Lung (tissue), 12 donors: ENCODE data around the gene PRPSAP1. TPM values are rescaled to one million over a fixed set of nuclear protein-coding genes. Genes with fewer than 3 reads are reported as not detected.
A peak's percentile ranks its signal among the peaks of the same experiment; 100 is the strongest.

Experiments
- ATAC-seq: fragments of 200-7000 bp; cut with Tn5 transposase; one replicate; pipeline ENCODE4 v1.9.1; 2020; ENCODE audit warnings: moderate number of reproducible peaks; ENCODE audit not compliant: insufficient read depth, low FRiP score
- DNase-seq, 3 donors: peaks; one replicate each; pipeline ENCODE4 v3.0.0-alpha.2; 2013 to 2017
- H3K27ac ChIP-seq, 2 donors: one replicate each; pipeline ENCODE4 v1.5.1; 2013; ENCODE audit warnings: mild to moderate bottlenecking in 2 of 2, moderate library complexity in 2 of 2, control low read depth in 1 of 2, inconsistent platforms in 1 of 2, low read depth in 1 of 2, low read length in 1 of 2
- H3K27me3 ChIP-seq, 3 donors: one replicate each; pipeline ENCODE4 v1.5.1; 2013; ENCODE audit warnings: low read length in 2 of 3; ENCODE audit not compliant: control insufficient read depth in 3 of 3, insufficient read depth in 3 of 3
- H3K36me3 ChIP-seq, 4 donors: one replicate each; pipeline ENCODE4 v1.5.1; 2013; ENCODE audit warnings: low read length in 4 of 4, mild to moderate bottlenecking in 1 of 4, moderate library complexity in 1 of 4; ENCODE audit not compliant: control insufficient read depth in 4 of 4, insufficient read depth in 4 of 4
- H3K4me1 ChIP-seq, 5 donors: one replicate each; pipeline ENCODE4 v1.5.1; 2013; ENCODE audit warnings: low read length in 5 of 5, mild to moderate bottlenecking in 2 of 5, moderate library complexity in 1 of 5; ENCODE audit not compliant: control insufficient read depth in 5 of 5, insufficient read depth in 5 of 5
- H3K4me3 ChIP-seq: one replicate; pipeline ENCODE4 v1.5.1; 2013; ENCODE audit warnings: mild to moderate bottlenecking, control low read depth, moderate library complexity
- H3K9ac ChIP-seq, 2 donors: one replicate each; pipeline ENCODE4 v1.5.1; 2013; ENCODE audit warnings: low read length in 2 of 2, control low read depth in 1 of 2; ENCODE audit not compliant: insufficient read depth in 1 of 2
- H3K9me3 ChIP-seq, 4 donors: one replicate each; pipeline ENCODE4 v1.5.1; 2013; ENCODE audit warnings: low read length in 3 of 4, mild to moderate bottlenecking in 1 of 4, moderate library complexity in 1 of 4; ENCODE audit not compliant: control insufficient read depth in 4 of 4, insufficient read depth in 3 of 4
- WGBS, 2 donors: extraction: QIAGEN DNeasy Blood & Tissue Kit; methylation state at CpG; one replicate each; pipeline ENCODE4 v1.1.7; 2013; 5-methylcytosine and 5-hydroxymethylcytosine counted together
- polyA plus RNA-seq, 2 donors: library from polyadenylated mRNA; stranded (reverse); fragments of 200-250 nt; gene quantifications; one replicate each; pipeline ENCODE4 v1.2.1, GENCODE V29; 2013
- total RNA-seq, 2 donors: library from RNA; depleted of rRNA in 1 of 2; stranded (reverse); fragments of >200 nt in 1 of 2; gene quantifications; one replicate each; pipeline ENCODE4 v1.2.1, GENCODE V29; 2014 to 2021
- TF ChIP-seq, protein P1 (sequence below): IDR thresholded peaks from 2 replicates; pipeline ENCODE4 v1.5.1; 2012; ENCODE audit warnings: mild to moderate bottlenecking; ENCODE audit errors: control extremely low read depth, extremely low read depth
- donor health status: control.
- donor health status: control.
- donor health status: Bipolar disorder and iron deficiency.
- donor health status: healthy.
- donor health status: DM: yes; HTN: yes; CAD: no.

The PRPSAP1 gene
- total and polyA plus RNA-seq, 4 donors: 29.8 to 74.7 (median 34.6) TPM

GRCh38 chr17:76366247-76366646, 12.5 kb upstream of the PRPSAP1 start:
- H3K27ac ChIP-seq: no peak overlapping the region

DNA sequence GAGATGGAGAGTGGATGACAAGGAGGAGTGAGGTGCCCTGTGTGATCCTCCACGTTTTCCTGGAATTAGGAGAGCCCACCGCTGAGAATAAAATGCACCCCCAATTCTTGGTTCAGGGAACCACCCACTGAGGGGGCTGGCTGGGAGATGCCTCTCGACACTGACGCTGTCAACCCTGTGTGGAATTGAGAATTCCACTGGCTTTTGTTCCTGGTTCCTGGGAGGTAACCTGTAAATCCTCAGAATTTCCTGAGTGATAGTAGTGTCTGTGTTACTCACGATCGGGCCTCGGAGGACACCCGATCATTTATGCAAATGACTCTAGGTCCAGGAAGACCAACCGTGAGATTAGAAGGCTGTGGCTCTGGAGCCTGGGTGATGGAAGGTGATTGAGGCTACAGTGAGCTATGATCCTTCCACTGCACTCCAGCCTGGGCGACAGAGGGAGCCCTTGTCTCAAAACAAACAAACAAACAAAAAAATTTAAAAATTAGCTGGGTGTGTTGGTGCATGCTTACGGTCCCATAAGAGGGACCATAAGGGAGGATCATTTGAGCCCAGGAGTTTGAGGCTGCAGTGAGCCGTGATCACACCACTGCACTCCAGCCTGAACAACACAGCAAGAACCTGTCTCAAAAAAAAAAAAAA, 11.7 kb upstream of the PRPSAP1 start:
- TF ChIP-seq, protein P1, sequence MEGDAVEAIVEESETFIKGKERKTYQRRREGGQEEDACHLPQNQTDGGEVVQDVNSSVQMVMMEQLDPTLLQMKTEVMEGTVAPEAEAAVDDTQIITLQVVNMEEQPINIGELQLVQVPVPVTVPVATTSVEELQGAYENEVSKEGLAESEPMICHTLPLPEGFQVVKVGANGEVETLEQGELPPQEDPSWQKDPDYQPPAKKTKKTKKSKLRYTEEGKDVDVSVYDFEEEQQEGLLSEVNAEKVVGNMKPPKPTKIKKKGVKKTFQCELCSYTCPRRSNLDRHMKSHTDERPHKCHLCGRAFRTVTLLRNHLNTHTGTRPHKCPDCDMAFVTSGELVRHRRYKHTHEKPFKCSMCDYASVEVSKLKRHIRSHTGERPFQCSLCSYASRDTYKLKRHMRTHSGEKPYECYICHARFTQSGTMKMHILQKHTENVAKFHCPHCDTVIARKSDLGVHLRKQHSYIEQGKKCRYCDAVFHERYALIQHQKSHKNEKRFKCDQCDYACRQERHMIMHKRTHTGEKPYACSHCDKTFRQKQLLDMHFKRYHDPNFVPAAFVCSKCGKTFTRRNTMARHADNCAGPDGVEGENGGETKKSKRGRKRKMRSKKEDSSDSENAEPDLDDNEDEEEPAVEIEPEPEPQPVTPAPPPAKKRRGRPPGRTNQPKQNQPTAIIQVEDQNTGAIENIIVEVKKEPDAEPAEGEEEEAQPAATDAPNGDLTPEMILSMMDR: peak; percentile 1
- Histone ChIP-seq H3K4me1 (peaks cover 0 to 37% (median 3%) of the 10 kb centered on the region in 5 donors), H3K9me3 (no peaks in the 10 kb centered on the region), H3K4me3 (no peak overlapping the region), H3K9ac (no peak overlapping the region), H3K27ac (no peak overlapping the region), H3K36me3 (no peaks in the 10 kb centered on the region), H3K27me3 (no peaks in the 10 kb centered on the region)
- no peak for ATAC-seq
- WGBS, 2 donors: 60 to 68% methylated on average over 12 of the region's 12 CpGs
- DNase-seq: no peak

More at GRCh38 chr17:76366247-76366646, 12.5 kb upstream of the PRPSAP1 start:
- no peaks in the 10 kb centered on the region for H3K27me3 ChIP-seq
- TF ChIP-seq, protein P1: no peak
- no peaks in the 10 kb centered on the region for H3K36me3 ChIP-seq
- no peaks in the 10 kb centered on the region for H3K9me3 ChIP-seq
- no peak for ATAC-seq
- no peak overlapping the region for H3K9ac ChIP-seq
- no peak overlapping the region for H3K4me3 ChIP-seq
- DNase-seq: no peak
- peaks cover 0 to 45% (median 4%) of the 10 kb centered on the region in 5 donors for H3K4me1 ChIP-seq
- 98 to 100% methylated on average over 2 to 3 of the region's 3 CpGs for WGBS, 2 donors

GRCh38 chr17:76363107-76363842, 9.6 kb upstream of the PRPSAP1 start:
- no peak for DNase-seq
- no peaks in the 10 kb centered on the region for H3K9me3 ChIP-seq
- no peak overlapping the region for H3K27ac ChIP-seq
- H3K4me3 ChIP-seq: no peak overlapping the region
- no peaks in the 10 kb centered on the region for H3K27me3 ChIP-seq
- WGBS, 2 donors: 72 to 81% methylated on average over 11 of the region's 11 CpGs
- TF ChIP-seq, protein P1: no peak
- H3K4me1 ChIP-seq: peaks cover 0 to 19% (median 3%) of the 10 kb centered on the region in 5 donors
- ATAC-seq: no peak
- H3K36me3 ChIP-seq: no peaks in the 10 kb centered on the region
- no peak overlapping the region for H3K9ac ChIP-seq
